HL-60 (cell line): ENCODE data around the gene BBIP1.

Source experiments
- GABPA ChIP-seq: IDR thresholded peaks from 2 replicates; pipeline ENCODE4 v1.6.1; 2012; ENCODE audit warnings: low read depth
- POLR2AphosphoS5 ChIP-seq: IDR thresholded peaks from 2 replicates; pipeline ENCODE4 v1.6.1; 2012; ENCODE audit warnings: low read depth
- TF ChIP-seq, protein P1 (sequence below): IDR thresholded peaks from one replicate; pipeline ENCODE4 v1.5.1; 2011; ENCODE audit warnings: low read length, control low read depth, inconsistent platforms; ENCODE audit not compliant: insufficient read depth
- TF ChIP-seq, protein P2 (sequence below): IDR thresholded peaks from 2 replicates; pipeline ENCODE4 v1.6.1; 2012; ENCODE audit warnings: low read depth; ENCODE audit not compliant: insufficient replicate concordance

DNA sequence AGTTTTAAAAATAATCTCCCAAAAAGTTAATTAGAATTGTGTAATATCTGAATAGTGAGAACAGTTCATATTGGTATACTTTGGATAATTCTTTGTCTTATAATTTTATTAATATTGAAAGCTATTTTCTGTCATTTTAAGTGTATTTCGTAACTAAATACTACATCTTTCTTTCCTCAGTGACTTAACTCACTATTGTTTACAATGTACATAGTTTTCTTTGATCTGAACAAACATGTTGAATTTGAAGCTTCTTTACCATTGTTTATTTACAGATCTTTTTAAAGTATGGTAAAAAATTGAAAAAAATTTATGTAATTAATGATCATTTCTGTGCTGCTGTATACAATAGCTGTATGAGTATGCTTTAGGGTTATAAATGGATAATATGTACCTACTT, 42.2 kb downstream of the BBIP1 start:
- TF ChIP-seq, protein P1, sequence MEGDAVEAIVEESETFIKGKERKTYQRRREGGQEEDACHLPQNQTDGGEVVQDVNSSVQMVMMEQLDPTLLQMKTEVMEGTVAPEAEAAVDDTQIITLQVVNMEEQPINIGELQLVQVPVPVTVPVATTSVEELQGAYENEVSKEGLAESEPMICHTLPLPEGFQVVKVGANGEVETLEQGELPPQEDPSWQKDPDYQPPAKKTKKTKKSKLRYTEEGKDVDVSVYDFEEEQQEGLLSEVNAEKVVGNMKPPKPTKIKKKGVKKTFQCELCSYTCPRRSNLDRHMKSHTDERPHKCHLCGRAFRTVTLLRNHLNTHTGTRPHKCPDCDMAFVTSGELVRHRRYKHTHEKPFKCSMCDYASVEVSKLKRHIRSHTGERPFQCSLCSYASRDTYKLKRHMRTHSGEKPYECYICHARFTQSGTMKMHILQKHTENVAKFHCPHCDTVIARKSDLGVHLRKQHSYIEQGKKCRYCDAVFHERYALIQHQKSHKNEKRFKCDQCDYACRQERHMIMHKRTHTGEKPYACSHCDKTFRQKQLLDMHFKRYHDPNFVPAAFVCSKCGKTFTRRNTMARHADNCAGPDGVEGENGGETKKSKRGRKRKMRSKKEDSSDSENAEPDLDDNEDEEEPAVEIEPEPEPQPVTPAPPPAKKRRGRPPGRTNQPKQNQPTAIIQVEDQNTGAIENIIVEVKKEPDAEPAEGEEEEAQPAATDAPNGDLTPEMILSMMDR, result no peak
- no peak for TF ChIP-seq GABPA
- TF ChIP-seq, protein P2, sequence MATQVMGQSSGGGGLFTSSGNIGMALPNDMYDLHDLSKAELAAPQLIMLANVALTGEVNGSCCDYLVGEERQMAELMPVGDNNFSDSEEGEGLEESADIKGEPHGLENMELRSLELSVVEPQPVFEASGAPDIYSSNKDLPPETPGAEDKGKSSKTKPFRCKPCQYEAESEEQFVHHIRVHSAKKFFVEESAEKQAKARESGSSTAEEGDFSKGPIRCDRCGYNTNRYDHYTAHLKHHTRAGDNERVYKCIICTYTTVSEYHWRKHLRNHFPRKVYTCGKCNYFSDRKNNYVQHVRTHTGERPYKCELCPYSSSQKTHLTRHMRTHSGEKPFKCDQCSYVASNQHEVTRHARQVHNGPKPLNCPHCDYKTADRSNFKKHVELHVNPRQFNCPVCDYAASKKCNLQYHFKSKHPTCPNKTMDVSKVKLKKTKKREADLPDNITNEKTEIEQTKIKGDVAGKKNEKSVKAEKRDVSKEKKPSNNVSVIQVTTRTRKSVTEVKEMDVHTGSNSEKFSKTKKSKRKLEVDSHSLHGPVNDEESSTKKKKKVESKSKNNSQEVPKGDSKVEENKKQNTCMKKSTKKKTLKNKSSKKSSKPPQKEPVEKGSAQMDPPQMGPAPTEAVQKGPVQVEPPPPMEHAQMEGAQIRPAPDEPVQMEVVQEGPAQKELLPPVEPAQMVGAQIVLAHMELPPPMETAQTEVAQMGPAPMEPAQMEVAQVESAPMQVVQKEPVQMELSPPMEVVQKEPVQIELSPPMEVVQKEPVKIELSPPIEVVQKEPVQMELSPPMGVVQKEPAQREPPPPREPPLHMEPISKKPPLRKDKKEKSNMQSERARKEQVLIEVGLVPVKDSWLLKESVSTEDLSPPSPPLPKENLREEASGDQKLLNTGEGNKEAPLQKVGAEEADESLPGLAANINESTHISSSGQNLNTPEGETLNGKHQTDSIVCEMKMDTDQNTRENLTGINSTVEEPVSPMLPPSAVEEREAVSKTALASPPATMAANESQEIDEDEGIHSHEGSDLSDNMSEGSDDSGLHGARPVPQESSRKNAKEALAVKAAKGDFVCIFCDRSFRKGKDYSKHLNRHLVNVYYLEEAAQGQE, result no peak
- TF ChIP-seq POLR2AphosphoS5, result no peak
